Hematopoietic multipotent progenitor cell (in vitro differentiated cells): Measurements from ENCODE around the gene CTDNEP1. TPM values are rescaled to one million over a fixed set of nuclear protein-coding genes. Genes with fewer than 3 reads are reported as not detected.
A peak's percentile ranks its signal among the peaks of the same experiment; 100 is the strongest.

Experiments
- DNase-seq, 3 donors: peaks; one replicate each; pipeline ENCODE4 v3.0.0-alpha.2; 2011 to 2015; ENCODE audit warnings: low read depth in 2 of 3, low spot score in 2 of 3
- total RNA-seq: library from RNA; depleted of rRNA; stranded (reverse); fragments of >200 nt; gene quantifications from one replicate; pipeline ENCODE4 v1.2.3, GENCODE V29; 2012

Gene CTDNEP1
- total RNA-seq, 1 donor = 62.7 TPM

GRCh38 chr17:7280519-7281073, 29.1 kb upstream of the CTDNEP1 start:
- peak; percentile 74 to 93 (median 82) for DNase-seq

GRCh38 chr17:7279448-7279847, 27.9 kb upstream of the CTDNEP1 start:
- no peak for DNase-seq

GRCh38 chr17:7266784-7267183, 15.2 kb upstream of the CTDNEP1 start:
- DNase-seq = no peak

GRCh38 chr17:7263801-7264078, 12.2 kb upstream of the CTDNEP1 start:
- no peak for DNase-seq

- peak in 1 of 3 donors; percentile 25 for DNase-seq
These were observed 11.6 kb upstream of the CTDNEP1 start for GRCh38 chr17:7262935-7263800.

GRCh38 chr17:7262192-7262934, 10.8 kb upstream of the CTDNEP1 start, which contains the start of gene CLDN7:
TSS of gene CLDN7 (minus strand) at chr17:7262478. CDS start at chr17:7262043, 435 bp downstream.
- no peak for DNase-seq

- DNase-seq = peak in 2 of 3 donors; percentile 29 to 33
These were observed 10.1 kb upstream of the CTDNEP1 start for GRCh38 chr17:7261379-7262191.

- DNase-seq = peak in 2 of 3 donors; percentile 18 to 39
These were observed 9.3 kb upstream of the CTDNEP1 start for GRCh38 chr17:7260651-7261378.

GRCh38 chr17:7260151-7260550, 8.6 kb upstream of the CTDNEP1 start:
- DNase-seq = no peak

GRCh38 chr17:7259555-7259889, 8.0 kb upstream of the CTDNEP1 start:
- no peak for DNase-seq

- no peak for DNase-seq
These were observed 7.4 kb upstream of the CTDNEP1 start for GRCh38 chr17:7258731-7259554.

- no peak for DNase-seq
These were observed 5.4 kb upstream of the CTDNEP1 start for GRCh38 chr17:7256766-7257456.

GRCh38 chr17:7254511-7254910, 3.0 kb upstream of the CTDNEP1 start:
- DNase-seq = no peak

- DNase-seq = no peak
These were observed 1.5 kb upstream of the CTDNEP1 start for GRCh38 chr17:7253082-7253481.

GRCh38 chr17:7252176-7253043, 876 bp upstream of the CTDNEP1 start, which contains the start of gene ELP5:
TSS of gene ELP5 (plus strand) at chr17:7252215. CDS start at chr17:7252551, 336 bp downstream.
- DNase-seq = peak in 2 of 3 donors; percentile 96 to 99

GRCh38 chr17:7250695-7251627, 573 bp downstream of the CTDNEP1 start:
- DNase-seq = peak in 2 of 3 donors; percentile 54 to 57

- no peak for DNase-seq
These were observed 1.7 kb downstream of the CTDNEP1 start for GRCh38 chr17:7249830-7250229.
